ENCODE measurements around the gene NUDT22. TPM values are rescaled to one million over a fixed set of nuclear protein-coding genes. Genes with fewer than 3 reads are reported as not detected.

NUDT22 gene
- total RNA-seq, 1 experiment from 2014 or later, result 61.8 TPM

DNA sequence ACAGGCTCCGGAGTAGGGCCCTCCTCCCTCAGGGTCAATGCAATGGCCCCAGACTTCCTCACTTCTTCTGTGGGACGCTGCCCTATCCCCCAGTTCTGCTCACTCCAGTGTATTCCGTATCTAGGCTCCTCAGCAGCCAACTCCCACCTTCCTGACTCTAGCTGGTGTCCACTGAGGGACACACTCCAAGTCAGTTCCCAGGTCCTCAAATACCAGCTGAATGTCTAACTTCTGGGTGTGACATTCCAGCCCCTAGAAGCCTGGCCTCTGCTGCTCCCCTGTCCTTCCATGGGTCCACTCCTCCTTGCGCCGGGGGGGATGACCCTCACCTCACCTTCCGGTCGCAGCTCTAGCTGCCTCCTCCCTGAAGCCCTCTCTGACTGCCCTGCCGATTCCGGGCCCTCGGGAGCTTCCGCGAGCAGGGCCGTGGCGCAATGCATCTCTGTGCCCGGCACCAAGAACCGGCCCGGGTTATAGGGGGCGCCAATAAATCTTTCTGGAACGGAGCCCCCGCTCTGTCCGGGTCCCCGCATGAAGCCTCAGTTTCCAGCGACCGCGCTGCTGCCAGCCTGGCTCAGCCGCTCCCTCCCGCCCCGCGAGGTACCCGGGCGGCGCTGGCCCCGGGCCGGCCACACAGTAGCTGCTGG lies 42.9 kb downstream of the NUDT22 start:
- peak; percentile 56 for DNase-seq (ENCODE audit: low read depth)

DNA sequence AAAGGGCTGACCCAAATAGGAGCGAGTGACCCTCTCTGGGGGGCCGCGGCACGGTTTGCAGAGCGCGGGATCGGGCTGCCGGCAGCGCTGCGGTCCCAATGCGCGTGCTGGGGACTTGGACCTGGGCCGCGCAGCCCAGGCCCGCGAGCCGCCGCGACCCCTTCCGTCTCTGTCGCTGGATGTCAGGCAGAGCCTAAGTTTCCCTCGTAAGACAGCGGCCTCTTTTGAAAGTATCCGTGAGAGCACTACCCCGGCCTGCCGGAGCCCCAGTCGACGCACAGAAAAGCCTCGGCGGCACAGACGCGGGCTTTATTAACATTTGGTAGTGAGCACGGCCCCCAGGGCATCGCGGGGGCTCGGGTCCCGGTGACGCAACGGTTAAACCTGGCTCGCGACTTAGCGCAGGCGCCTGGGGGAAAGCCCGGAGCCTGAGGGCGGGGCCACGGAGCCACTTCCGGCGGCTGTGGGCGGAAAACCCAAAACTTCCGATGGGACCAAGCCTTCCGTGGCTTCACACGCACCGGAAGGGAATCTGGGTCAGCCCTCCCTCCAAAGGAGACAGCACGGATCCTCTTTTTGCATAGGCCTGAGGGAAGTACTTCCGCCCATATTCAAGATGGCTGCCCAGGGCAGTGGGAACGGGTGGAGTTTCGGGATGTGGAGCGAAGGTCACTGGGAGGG lies 43.6 kb downstream of the NUDT22 start:
- peak; percentile 100 for DNase-seq (ENCODE audit: low read depth)

DNA sequence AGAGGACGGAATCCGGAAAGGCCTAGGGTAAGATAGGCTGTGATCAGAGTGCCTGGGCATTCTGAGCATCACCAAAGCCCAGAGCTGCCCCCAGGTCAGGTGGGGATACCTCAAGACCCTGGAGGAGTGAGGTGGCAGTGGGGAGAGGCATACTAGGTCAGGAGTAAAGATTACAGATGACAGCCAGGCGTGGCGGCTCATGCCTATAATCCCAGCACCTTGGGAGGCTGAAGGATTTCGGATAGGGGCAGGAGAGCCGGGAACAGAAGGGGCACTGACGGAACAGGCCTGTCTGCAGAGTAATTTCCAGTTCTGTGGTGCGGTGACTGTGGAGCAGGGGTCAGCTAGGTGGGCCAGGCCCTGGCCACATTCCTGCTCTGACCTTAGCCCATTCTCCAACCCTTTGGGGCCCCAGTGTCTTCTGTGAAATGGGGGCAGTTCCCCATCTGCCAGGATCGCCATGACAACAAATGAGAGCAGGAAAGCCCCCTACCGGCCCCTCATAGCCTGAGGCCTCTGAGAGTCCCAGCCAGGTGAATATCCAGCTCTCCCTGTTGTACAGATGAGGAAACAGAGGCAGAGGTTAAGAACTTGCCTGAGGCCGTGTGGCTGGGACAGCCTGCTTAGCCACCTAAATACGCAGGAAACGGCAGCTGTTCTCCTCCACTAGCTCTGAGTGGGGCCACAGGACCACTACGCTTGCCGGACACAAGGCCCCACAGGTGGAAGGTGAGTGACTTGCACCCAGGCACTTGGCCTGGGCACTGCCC lies 49.1 kb downstream of the NUDT22 start:
- no peak for DNase-seq (ENCODE audit: low read depth)

DNA sequence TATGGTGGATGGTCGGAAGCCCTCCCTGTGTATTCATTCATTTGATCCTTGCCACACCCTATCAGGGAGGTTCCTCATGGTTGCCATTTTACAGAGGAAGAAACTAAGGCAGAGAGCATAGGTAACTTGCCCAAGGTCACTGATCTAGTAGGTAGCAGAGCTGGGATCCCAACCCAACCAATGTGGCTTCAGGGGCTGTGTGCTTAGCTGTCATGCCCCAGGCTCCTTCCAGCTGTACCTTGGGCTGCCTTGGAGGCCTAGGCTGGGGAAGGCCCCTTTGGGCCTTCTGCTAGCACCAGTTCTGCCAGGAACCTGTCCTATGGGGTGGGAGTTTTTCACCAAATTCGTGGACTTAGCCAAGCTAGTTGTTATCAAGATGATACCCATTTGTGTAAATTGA lies 49.8 kb downstream of the NUDT22 start:
- no peak for DNase-seq (ENCODE audit: low read depth)

DNA sequence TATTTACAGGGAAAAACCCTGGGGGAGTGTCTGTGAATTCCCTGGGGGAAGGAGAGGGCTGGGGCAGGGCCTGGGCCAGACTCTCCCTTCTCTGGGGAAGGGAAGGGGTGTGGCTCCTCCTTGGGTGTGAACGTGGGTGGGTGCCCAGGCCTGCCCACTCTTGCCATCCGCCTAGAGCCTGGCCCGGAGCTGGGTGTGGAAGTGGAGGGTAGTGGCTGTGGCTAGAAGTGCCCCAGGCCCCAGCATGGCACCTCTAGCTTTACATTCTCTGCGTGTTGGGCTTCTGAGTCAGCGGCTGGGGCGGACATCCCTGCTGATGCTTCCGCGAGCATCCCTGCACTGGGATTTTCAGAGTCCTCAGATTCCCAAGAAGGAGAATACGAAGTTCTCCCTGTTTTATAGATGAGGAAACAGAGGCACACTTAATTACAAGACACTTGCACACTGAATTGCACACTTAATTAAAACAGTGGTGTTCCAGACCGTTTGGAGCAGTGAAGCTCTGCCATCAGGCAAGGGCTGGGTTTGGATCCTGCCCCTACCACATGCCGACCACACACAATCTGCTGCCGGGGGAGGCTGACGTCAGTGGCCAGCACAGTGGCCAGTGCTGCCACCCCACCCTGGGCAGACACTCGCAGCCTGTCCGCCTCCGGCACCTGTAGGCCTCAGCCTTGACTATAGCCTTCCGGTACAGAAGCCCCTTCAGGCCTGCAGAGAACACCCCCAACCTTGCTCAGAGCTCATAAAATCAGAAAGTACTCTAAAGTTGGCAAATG lies 50.8 kb downstream of the NUDT22 start:
- DNase-seq (ENCODE audit: low read depth), result peak; percentile 92

DNA sequence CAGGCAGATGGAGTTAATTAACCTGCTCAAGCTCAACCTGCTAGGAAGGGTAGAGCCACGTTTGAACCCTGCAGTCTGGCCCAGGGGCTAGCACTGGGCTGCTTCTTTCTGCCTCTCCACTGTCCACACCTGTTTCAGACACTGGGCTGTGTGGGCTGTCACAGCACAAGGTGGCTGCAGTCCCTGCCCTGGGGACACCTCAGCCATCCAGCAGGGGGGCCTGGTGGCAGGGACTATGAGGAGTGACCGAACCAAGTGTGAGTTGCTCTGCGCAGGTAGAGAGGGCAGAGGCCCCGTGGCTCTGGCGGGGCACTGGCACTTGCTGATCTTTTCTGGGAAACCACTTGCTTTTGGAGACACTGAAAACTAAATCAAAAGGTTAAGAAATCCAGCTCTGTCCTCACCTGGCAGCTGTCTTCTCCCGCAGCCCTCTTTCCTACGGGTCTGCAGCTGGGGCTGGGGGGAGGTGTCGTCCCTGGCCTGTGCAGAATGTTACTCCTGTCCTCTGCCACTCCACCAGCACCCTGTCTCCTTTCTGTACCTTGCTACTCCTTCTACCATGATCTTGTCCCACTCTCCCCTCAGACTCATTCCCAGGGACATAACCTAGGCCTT lies 52.6 kb downstream of the NUDT22 start:
- DNase-seq (ENCODE audit: low read depth), result no peak

Other genes starting within 250 kb of the NUDT22 start
- gene OTUB1, start 239.8 kb upstream of the NUDT22 start, total RNA-seq (2014; rRNA removed; shearing (Covaris generic)), result 80.1 and 87.9 TPM in 2 replicates
- gene FLRT1, start 190.3 kb upstream of the NUDT22 start, total RNA-seq (2014; rRNA removed; shearing (Covaris generic)), result not detected in 2 replicates
- gene MACROD1, start 60.2 kb upstream of the NUDT22 start, total RNA-seq (2014; rRNA removed; shearing (Covaris generic)), result 19.9 and 22.5 TPM in 2 replicates
- 367 and 368 TPM in 2 replicates for gene STIP1, start 40.1 kb upstream of the NUDT22 start, total RNA-seq (2014; rRNA removed; shearing (Covaris generic))
- gene FERMT3, start 19.6 kb upstream of the NUDT22 start, total RNA-seq (2014; rRNA removed; shearing (Covaris generic)), result 1.5 and 2.0 TPM in 2 replicates
- gene TRPT1, start 88 bp upstream of the NUDT22 start, total RNA-seq (2014; rRNA removed; shearing (Covaris generic)), result 37.4 and 42.7 TPM in 2 replicates
- 2.9 and 11.1 TPM in 2 replicates for gene DNAJC4, start 4.3 kb downstream of the NUDT22 start, total RNA-seq (2014; rRNA removed; shearing (Covaris generic))
- gene VEGFB, start 8.3 kb downstream of the NUDT22 start, total RNA-seq (2014; rRNA removed; shearing (Covaris generic)), result 26.7 and 71.0 TPM in 2 replicates
- 103 and 111 TPM in 2 replicates for gene FKBP2, start 14.8 kb downstream of the NUDT22 start, total RNA-seq (2014; rRNA removed; shearing (Covaris generic))
- gene PPP1R14B, start 20.7 kb downstream of the NUDT22 start, total RNA-seq (2014; rRNA removed; shearing (Covaris generic)), result 614 and 695 TPM in 2 replicates
- gene PLCB3, start 25.3 kb downstream of the NUDT22 start, total RNA-seq (2014; rRNA removed; shearing (Covaris generic)), result 50.6 and 57.4 TPM in 2 replicates
- 129 and 138 TPM in 2 replicates for gene BAD, start 58.4 kb downstream of the NUDT22 start, total RNA-seq (2014; rRNA removed; shearing (Covaris generic))
- gene GPR137, start 59.6 kb downstream of the NUDT22 start, total RNA-seq (2014; rRNA removed; shearing (Covaris generic)), result 26.8 and 36.7 TPM in 2 replicates
- not detected in 2 replicates for gene KCNK4, start 65.0 kb downstream of the NUDT22 start, total RNA-seq (2014; rRNA removed; shearing (Covaris generic))
- gene CATSPERZ, start 74.1 kb downstream of the NUDT22 start, total RNA-seq (2014; rRNA removed; shearing (Covaris generic)), result 1.0 and 1.2 TPM in 2 replicates
- 74.5 and 77.5 TPM in 2 replicates for gene ESRRA, start 79.2 kb downstream of the NUDT22 start, total RNA-seq (2014; rRNA removed; shearing (Covaris generic))
- 471 and 628 TPM in 2 replicates for gene TRMT112, start 91.3 kb downstream of the NUDT22 start, total RNA-seq (2014; rRNA removed; shearing (Covaris generic))
- gene PRDX5, start 91.8 kb downstream of the NUDT22 start, total RNA-seq (2014; rRNA removed; shearing (Covaris generic)), result 274 and 324 TPM in 2 replicates
- 4.9 and 7.1 TPM in 2 replicates for gene CCDC88B, start 113.9 kb downstream of the NUDT22 start, total RNA-seq (2014; rRNA removed; shearing (Covaris generic))
- 86.9 and 95.7 TPM in 2 replicates for gene RPS6KA4, start 132.9 kb downstream of the NUDT22 start, total RNA-seq (2014; rRNA removed; shearing (Covaris generic))

Measured in HT1080 (cell line).